Fibroblast of the aortic adventitia (primary cell): ENCODE measurements around the gene CLASRP. TPM values are rescaled to one million over a fixed set of nuclear protein-coding genes. Genes with fewer than 3 reads are reported as not detected.

Experiments used
- DNase-seq: peaks from one replicate; pipeline ENCODE4 v3.0.0-alpha.2; 2010; ENCODE audit warnings: low read depth
- H3K4me3 ChIP-seq: 2 replicates; pipeline ENCODE4 v1.5.1; 2011; ENCODE audit warnings: low read depth, mild to moderate bottlenecking, control low read depth, low read length, moderate library complexity
- CTCF ChIP-seq: IDR thresholded peaks from 2 replicates; pipeline ENCODE4 v1.5.1; 2011; ENCODE audit warnings: mild to moderate bottlenecking, low read length, control low read depth, inconsistent platforms; ENCODE audit not compliant: insufficient read depth
- total RNA-seq: library from RNA; depleted of rRNA; stranded (reverse); fragments of >200 nt; gene quantifications from 2 replicates; pipeline ENCODE4 v1.2.3, GENCODE V29; 2012; ENCODE audit warnings: low replicate concordance

The CLASRP gene
- total RNA-seq, 1 donor, result 32.4 TPM

GRCh38 chr19:45037393-45038169 lies 1.3 kb upstream of the CLASRP start:
- no peak overlapping the region for H3K4me3 ChIP-seq
- no peak for DNase-seq
- no peak for TF ChIP-seq CTCF

GRCh38 chr19:45040059-45040771 lies 1.4 kb downstream of the CLASRP start:
- H3K4me3 ChIP-seq, result peak overlapping the region; percentile 91
- no peak for TF ChIP-seq CTCF
- DNase-seq, result no peak

GRCh38 chr19:45041125-45041524 lies 2.3 kb downstream of the CLASRP start:
- H3K4me3 ChIP-seq, result no peak overlapping the region
- TF ChIP-seq CTCF, result no peak
- DNase-seq, result no peak

- no peak for DNase-seq
- TF ChIP-seq CTCF, result no peak
- no peak overlapping the region for H3K4me3 ChIP-seq
Measured at GRCh38 chr19:45045671-45046353, 7.0 kb downstream of the CLASRP start.

GRCh38 chr19:45046355-45046754 lies 7.5 kb downstream of the CLASRP start:
- H3K4me3 ChIP-seq, result no peak overlapping the region
- DNase-seq, result no peak
- no peak for TF ChIP-seq CTCF

GRCh38 chr19:45047188-45047797 lies 8.4 kb downstream of the CLASRP start:
- no peak overlapping the region for H3K4me3 ChIP-seq
- TF ChIP-seq CTCF, result no peak
- no peak for DNase-seq
